ENCODE data around the gene VWCE. TPM values are rescaled to one million over a fixed set of nuclear protein-coding genes. Genes with fewer than 3 reads are reported as not detected.
A peak's percentile ranks its signal among the peaks of the same experiment; 100 is the strongest.

Gene VWCE
- total RNA-seq, 3 donors from 2014 or later = 0.88 to 3.2 (median 2.6) TPM

DNA sequence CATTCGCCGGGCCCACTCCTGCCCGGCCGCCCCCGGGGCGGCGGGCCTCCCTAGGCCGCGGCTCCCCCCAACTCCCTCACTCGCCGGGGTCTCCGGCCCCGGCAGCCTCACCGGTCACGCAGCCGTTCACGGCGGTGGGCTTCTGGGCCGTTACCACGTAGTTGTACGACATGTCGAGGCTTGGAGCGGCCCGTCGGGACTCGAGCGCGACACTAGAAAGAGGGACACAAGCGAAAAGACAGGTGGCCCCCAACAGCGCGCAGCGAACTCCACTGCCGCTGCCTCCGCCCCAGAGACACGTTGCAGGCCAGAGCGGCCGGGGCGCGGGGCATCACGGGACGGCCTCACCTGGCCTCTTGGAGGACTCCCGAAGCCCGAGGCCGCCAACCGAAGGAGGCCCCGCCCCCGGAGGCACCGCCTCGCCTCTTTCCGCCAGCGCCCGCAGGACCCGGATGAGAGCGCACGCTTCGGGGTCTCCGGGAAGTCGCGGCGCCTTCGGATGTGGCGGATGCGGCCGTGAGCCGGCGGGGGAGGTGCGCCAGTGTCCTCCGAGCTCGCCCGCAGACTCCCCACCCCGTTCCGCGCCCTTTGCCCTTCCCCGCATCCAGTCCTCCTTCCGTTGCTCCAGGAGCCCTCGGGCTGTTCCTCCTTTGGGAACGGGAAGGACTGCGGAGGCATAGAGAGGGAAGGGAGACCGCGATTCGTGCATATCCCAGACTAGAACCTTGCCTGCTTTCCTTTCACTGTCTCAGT lies 37.9 kb upstream of the VWCE start, which contains the start of the genes DDB1 and TKFC:
DDB1 (minus strand) TSS at position 309 of the 753 bp plus-strand sequence; CDS start at position 172, 137 bp downstream.
TKFC (plus strand) TSS at position 432 of the 753 bp plus-strand sequence. CDS start 1,501 bp downstream, outside the sequence.
- peak; percentile 91 to 95 for DNase-seq (ENCODE audit: low spot score in 2 of 2)
- Histone ChIP-seq H3K36me3 (peaks cover 6% of the 10 kb centered on the region), H3K4me1 (peaks cover 20 to 21% of the 10 kb centered on the region in 2 donors), H3K27me3 (no peaks in the 10 kb centered on the region), H3K9me3 (no peaks in the 10 kb centered on the region), H3K4me3 (peak within 1 kb of the TSS; percentile 86 to 100 (median 93)), H3K27ac (peak within 1 kb of the TSS; percentile 93 to 96)
- intact Hi-C loops (cut with DNase I; ENCODE audit: low total_unique reads) = no loop called here
- TF ChIP-seq, protein P1, sequence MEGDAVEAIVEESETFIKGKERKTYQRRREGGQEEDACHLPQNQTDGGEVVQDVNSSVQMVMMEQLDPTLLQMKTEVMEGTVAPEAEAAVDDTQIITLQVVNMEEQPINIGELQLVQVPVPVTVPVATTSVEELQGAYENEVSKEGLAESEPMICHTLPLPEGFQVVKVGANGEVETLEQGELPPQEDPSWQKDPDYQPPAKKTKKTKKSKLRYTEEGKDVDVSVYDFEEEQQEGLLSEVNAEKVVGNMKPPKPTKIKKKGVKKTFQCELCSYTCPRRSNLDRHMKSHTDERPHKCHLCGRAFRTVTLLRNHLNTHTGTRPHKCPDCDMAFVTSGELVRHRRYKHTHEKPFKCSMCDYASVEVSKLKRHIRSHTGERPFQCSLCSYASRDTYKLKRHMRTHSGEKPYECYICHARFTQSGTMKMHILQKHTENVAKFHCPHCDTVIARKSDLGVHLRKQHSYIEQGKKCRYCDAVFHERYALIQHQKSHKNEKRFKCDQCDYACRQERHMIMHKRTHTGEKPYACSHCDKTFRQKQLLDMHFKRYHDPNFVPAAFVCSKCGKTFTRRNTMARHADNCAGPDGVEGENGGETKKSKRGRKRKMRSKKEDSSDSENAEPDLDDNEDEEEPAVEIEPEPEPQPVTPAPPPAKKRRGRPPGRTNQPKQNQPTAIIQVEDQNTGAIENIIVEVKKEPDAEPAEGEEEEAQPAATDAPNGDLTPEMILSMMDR (IDR thresholded peaks at IDR 0.05) = peak in 1 of 3 donors; percentile 4
- TF ChIP-seq POLR2AphosphoS5 (IDR thresholded peaks at IDR 0.05) (peak; percentile 79 to 85 (median 83)), POLR2A (IDR thresholded peaks at IDR 0.05) (peak; percentile 85)

DNA sequence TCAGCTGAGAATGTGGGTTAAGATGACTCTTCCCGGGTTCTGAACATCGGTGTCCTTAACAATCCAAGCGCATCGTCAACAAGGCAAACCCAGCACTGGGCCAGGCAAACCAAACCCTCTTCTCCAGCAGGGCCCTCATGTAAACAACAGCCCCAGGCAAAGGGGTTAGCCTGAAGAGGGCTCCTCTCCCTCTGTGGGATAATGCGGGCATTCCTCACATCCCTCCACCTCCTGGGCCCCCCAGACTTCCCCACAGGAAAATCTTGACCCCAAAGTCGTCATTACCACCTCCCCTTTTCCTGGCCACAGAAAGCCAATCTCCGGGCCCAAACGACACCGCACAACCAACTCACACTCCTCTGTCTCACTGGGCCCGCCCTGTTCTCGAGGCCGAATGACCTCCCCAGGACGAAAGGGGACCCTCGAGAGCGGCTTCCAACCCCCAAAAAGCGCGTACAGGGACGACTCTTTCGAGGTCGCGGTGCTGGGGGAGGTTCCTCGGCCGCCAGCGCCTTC lies 37.2 kb upstream of the VWCE start:
- intact Hi-C loops (cut with DNase I; ENCODE audit: low total_unique reads) = no loop called here
- Histone ChIP-seq H3K27ac (peak overlapping the region; percentile 93 to 96), H3K36me3 (peaks cover 6% of the 10 kb centered on the region), H3K4me1 (peaks cover 20 to 21% of the 10 kb centered on the region in 2 donors), H3K27me3 (no peaks in the 10 kb centered on the region), H3K9me3 (no peaks in the 10 kb centered on the region), H3K4me3 (peak overlapping the region; percentile 86 to 100 (median 93))
- no peak for TF ChIP-seq POLR2AphosphoS5 (IDR thresholded peaks at IDR 0.05)
- no peak for TF ChIP-seq POLR2A (IDR thresholded peaks at IDR 0.05)
- TF ChIP-seq, protein P1 (IDR thresholded peaks at IDR 0.05) = no peak
- DNase-seq (ENCODE audit: low spot score in 2 of 2) = no peak

DNA sequence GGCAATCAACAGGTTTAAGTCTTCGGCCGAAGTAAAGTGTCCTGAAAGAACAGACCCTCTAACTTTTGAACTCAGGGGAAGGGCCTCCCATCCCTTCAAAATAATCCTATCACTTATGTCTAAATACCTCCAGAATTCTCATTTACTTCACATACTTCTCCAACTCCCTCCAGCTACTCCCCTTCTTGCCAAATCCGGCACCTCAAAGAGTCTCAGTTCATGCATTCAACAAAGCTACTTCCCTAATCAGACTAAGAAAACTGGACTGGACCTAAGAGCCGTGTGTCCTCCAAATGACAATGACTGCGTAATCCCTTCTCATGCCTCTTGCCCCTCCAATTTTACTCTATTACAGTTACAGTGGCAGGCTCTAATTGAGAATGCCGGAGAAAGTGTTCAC lies 36.5 kb upstream of the VWCE start:
- intact Hi-C loops (cut with DNase I; ENCODE audit: low total_unique reads) = no loop called here
- Histone ChIP-seq H3K4me3 (peak overlapping the region; percentile 86 to 100 (median 93)), H3K4me1 (peaks cover 20 to 21% of the 10 kb centered on the region in 2 donors), H3K36me3 (peaks cover 6% of the 10 kb centered on the region), H3K27me3 (no peaks in the 10 kb centered on the region), H3K27ac (no peak overlapping the region), H3K9me3 (no peaks in the 10 kb centered on the region)
- DNase-seq (ENCODE audit: low spot score in 2 of 2) = no peak
- TF ChIP-seq POLR2AphosphoS5 (IDR thresholded peaks at IDR 0.05) (no peak), POLR2A (IDR thresholded peaks at IDR 0.05) (no peak)
- TF ChIP-seq, protein P1 (IDR thresholded peaks at IDR 0.05) = no peak

DNA sequence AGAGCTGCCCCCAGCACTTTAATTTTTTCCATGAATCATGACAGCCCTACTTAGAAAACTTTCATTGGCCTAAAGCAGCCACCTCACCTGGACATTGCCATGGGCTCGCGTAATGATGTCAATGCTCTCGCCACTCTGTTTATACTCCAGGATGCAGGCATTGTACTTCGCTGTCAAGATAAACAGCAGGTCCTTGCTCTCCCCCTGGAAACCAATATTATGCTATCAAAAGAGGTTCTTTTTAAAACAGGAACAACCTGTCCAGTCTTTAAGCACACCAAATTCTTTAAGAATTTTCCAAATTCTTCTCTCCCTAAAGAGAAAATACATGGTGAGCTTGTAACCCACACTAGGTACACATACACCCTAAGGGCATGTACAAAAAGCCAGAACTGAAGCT lies 34.8 kb upstream of the VWCE start:
- Histone ChIP-seq H3K27me3 (no peaks in the 10 kb centered on the region), H3K27ac (no peak overlapping the region), H3K4me3 (no peak overlapping the region), H3K36me3 (peaks cover 6% of the 10 kb centered on the region), H3K4me1 (peaks cover 11 to 20% of the 10 kb centered on the region in 2 donors), H3K9me3 (no peaks in the 10 kb centered on the region)
- no peak for TF ChIP-seq POLR2AphosphoS5 (IDR thresholded peaks at IDR 0.05)
- DNase-seq (ENCODE audit: low spot score in 2 of 2) = no peak
- intact Hi-C loops (cut with DNase I; ENCODE audit: low total_unique reads) = no loop called here

DNA sequence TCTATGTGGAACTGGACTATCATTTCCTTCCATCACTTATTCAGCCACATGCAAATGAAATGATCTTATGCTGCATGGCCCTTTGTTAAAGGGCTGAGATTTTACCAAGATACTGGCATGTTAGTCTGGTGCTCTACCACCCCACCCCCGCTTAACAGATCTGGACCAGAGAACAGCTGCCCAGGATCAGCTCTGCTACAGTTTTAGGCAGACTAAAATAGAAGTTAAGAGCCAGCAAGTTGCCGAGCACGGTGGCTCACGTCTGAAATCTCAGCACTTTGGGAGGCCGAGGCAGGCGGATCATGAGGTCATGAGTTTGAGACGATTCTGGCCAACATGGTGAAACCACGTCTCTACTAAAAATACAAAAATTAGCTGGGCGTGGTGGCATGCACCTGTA lies 33.2 kb upstream of the VWCE start:
- Histone ChIP-seq H3K9me3 (no peaks in the 10 kb centered on the region), H3K4me1 (peaks cover 7 to 13% of the 10 kb centered on the region in 2 donors), H3K27ac (no peak overlapping the region), H3K27me3 (no peaks in the 10 kb centered on the region), H3K4me3 (no peak overlapping the region), H3K36me3 (peaks cover 6% of the 10 kb centered on the region)
- intact Hi-C loops (cut with DNase I; ENCODE audit: low total_unique reads) = no loop called here
- TF ChIP-seq POLR2A (IDR thresholded peaks at IDR 0.05) (no peak), POLR2AphosphoS5 (IDR thresholded peaks at IDR 0.05) (no peak)
- TF ChIP-seq, protein P1 (IDR thresholded peaks at IDR 0.05) = no peak
- DNase-seq (ENCODE audit: low spot score in 2 of 2) = no peak
